ENCODE data around the gene WDR1. TPM values are rescaled to one million over a fixed set of nuclear protein-coding genes. Genes with fewer than 3 reads are reported as not detected.
A peak's percentile ranks its signal among the peaks of the same experiment; 100 is the strongest.

The WDR1 gene
- polyA plus RNA-seq, 3 donors = 206 to 251 (median 243) TPM

GRCh38 chr4:10117359-10118047, 904 bp upstream of the WDR1 start:
- peaks cover 51% of the 10 kb centered on the region for H3K4me1 Mint-ChIP-seq
- peaks cover 28 to 29% of the 10 kb centered on the region in 2 donors for H3K36me3 Mint-ChIP-seq
- peaks cover 36 to 43% of the 10 kb centered on the region in 2 donors for H3K4me1 ChIP-seq (ENCODE audit: control insufficient read depth in 1 of 2, insufficient read depth in 2 of 2, low read length in 2 of 2)

More at GRCh38 chr4:10117359-10118047, 904 bp upstream of the WDR1 start:
- Histone ChIP-seq H3K79me2 (ENCODE audit: insufficient read depth, low read length) (peaks cover 46% of the 10 kb centered on the region), H3K9ac (ENCODE audit: insufficient read depth, low read length, poor library complexity, severe bottlenecking) (peak overlapping the region; percentile 89), H3K27ac (ENCODE audit: low read depth in 1 of 2, low read length in 2 of 2) (peak overlapping the region; percentile 85 to 99), H3K27me3 (ENCODE audit: control insufficient read depth in 2 of 2, insufficient read depth in 2 of 2, low read length in 2 of 2) (no peaks in the 10 kb centered on the region), H3K4me2 (replicated peaks; ENCODE audit: extremely low read depth, low read length, poor library complexity, severe bottlenecking) (peak overlapping the region; percentile 83), H3K9me3 (replicated peaks in 1 of 2; ENCODE audit: control insufficient read depth in 1 of 2, insufficient read depth in 1 of 2, low read length in 2 of 2) (no peaks in the 10 kb centered on the region), H4K20me1 (ENCODE audit: insufficient read depth, low read length) (peaks cover 36% of the 10 kb centered on the region), H3K36me3 (replicated peaks in 1 of 2; ENCODE audit: control insufficient read depth in 1 of 2, insufficient read depth in 2 of 2, low read length in 2 of 2) (peaks cover 26% of the 10 kb centered on the region in 2 donors), H3K4me3 (replicated peaks in 1 of 3; ENCODE audit: low read depth in 2 of 3, low read length in 3 of 3) (peak overlapping the region; percentile 45 to 91 (median 78)), H2AFZ (ENCODE audit: insufficient read depth, low read depth, low read length, poor library complexity, severe bottlenecking) (no peak overlapping the region)
- intact Hi-C loops (cut with micrococcal nuclease) = loop anchor here (5.0 kb wide), 1 partner anchor 95 kb away; the partner anchor contains the start of gene SLC2A9 (in 2 of the 2)
- Mint-ChIP-seq H3K27me3 (ENCODE audit: low read depth in 3 of 3) (peaks cover 0 to 6% (median 5%) of the 10 kb centered on the region in 3 donors), H3K27ac (peak overlapping the region; percentile 99 to 100 (median 100)), H3K9me3 (no peaks in the 10 kb centered on the region), H3K4me3 (peak overlapping the region; percentile 91 to 96)
- no peak for TF ChIP-seq CTCF (IDR thresholded peaks at IDR 0.05)
- peak; percentile 49 to 72 (median 69) for DNase-seq
- WGBS (ENCODE audit: insufficient coverage) = 17% methylated on average over 10 of the region's 17 CpGs

Measured in CD14-positive monocyte (primary cell).